ENCODE results near the gene CROCC2. TPM values are rescaled to one million over a fixed set of nuclear protein-coding genes. Genes with fewer than 3 reads are reported as not detected.

The CROCC2 gene
- total RNA-seq, 1 donor from 2014 or later, result not detected

- DNase-seq (ENCODE audit: missing footprints) (peak; percentile 96), ATAC-seq (peak; percentile 91)
- intact Hi-C loops (cut with DNase I), result no loop called here
These were observed 91.9 kb downstream of the CROCC2 start, which contains the start of gene SNED1 for GRCh38 chr2:240997856-240998705. SNED1 (plus strand) TSS chr2:240998618; CDS start chr2:240998838, 220 bp downstream.

GRCh38 chr2:240998706-240998994 is 92.5 kb downstream of the CROCC2 start:
- ATAC-seq (no peak), DNase-seq (ENCODE audit: missing footprints) (no peak)
- intact Hi-C loops (cut with DNase I), result no loop called here

- DNase-seq (ENCODE audit: missing footprints), result peak; percentile 79
- no peak for ATAC-seq
- intact Hi-C loops (cut with DNase I), result no loop called here
These were observed 93.1 kb downstream of the CROCC2 start for GRCh38 chr2:240998995-240999791.

- DNase-seq (ENCODE audit: missing footprints) (peak; percentile 35), ATAC-seq (no peak)
- intact Hi-C loops (cut with DNase I), result no loop called here
These were observed 93.9 kb downstream of the CROCC2 start for GRCh38 chr2:240999873-241000541.

- DNase-seq (ENCODE audit: missing footprints), result peak; percentile 33
- intact Hi-C loops (cut with DNase I), result no loop called here
These were observed 94.7 kb downstream of the CROCC2 start for GRCh38 chr2:241000831-241001321.

GRCh38 chr2:241001413-241002274 is 95.5 kb downstream of the CROCC2 start:
- DNase-seq (ENCODE audit: missing footprints) (peak; percentile 66), ATAC-seq (no peak)
- intact Hi-C loops (cut with DNase I), result no loop called here

More at GRCh38 chr2:241000831-241001321, 94.7 kb downstream of the CROCC2 start:
- no peak for ATAC-seq

GRCh38 chr2:241002275-241003046 is 96.3 kb downstream of the CROCC2 start:
- intact Hi-C loops (cut with DNase I), result no loop called here
- ATAC-seq (no peak), DNase-seq (ENCODE audit: missing footprints) (peak; percentile 45)

- DNase-seq (ENCODE audit: missing footprints) (peak; percentile 42), ATAC-seq (no peak)
- intact Hi-C loops (cut with DNase I), result no loop called here
These were observed 96.9 kb downstream of the CROCC2 start for GRCh38 chr2:241003047-241003360.

GRCh38 chr2:241003369-241003768 is 97.2 kb downstream of the CROCC2 start:
- DNase-seq (ENCODE audit: missing footprints) (peak; percentile 14), ATAC-seq (no peak)
- intact Hi-C loops (cut with DNase I), result no loop called here

GRCh38 chr2:241003830-241004564 is 97.9 kb downstream of the CROCC2 start:
- no peak for DNase-seq (ENCODE audit: missing footprints)
- no peak for ATAC-seq
- intact Hi-C loops (cut with DNase I), result no loop called here

- intact Hi-C loops (cut with DNase I), result no loop called here
- DNase-seq (ENCODE audit: missing footprints), result no peak
- no peak for ATAC-seq
These were observed 99.4 kb downstream of the CROCC2 start for GRCh38 chr2:241005569-241005968.

- DNase-seq (ENCODE audit: missing footprints) (no peak), ATAC-seq (no peak)
- intact Hi-C loops (cut with DNase I), result no loop called here
These were observed 100.3 kb downstream of the CROCC2 start for GRCh38 chr2:241006412-241006811.

- DNase-seq (ENCODE audit: missing footprints) (peak; percentile 15), ATAC-seq (no peak)
- intact Hi-C loops (cut with DNase I), result no loop called here
These were observed 101.0 kb downstream of the CROCC2 start for GRCh38 chr2:241007111-241007510.

- ATAC-seq, result peak; percentile 75
- intact Hi-C loops (cut with DNase I), result no loop called here
- DNase-seq (ENCODE audit: missing footprints), result peak; percentile 51
These were observed 102.0 kb downstream of the CROCC2 start for GRCh38 chr2:241007880-241008710.

GRCh38 chr2:241008711-241009121 is 102.6 kb downstream of the CROCC2 start:
- intact Hi-C loops (cut with DNase I), result no loop called here
- peak; percentile 7 for DNase-seq (ENCODE audit: missing footprints)
- ATAC-seq, result no peak

GRCh38 chr2:241009191-241009590 is 103.1 kb downstream of the CROCC2 start:
- peak; percentile 49 for DNase-seq (ENCODE audit: missing footprints)
- ATAC-seq, result peak; percentile 17
- intact Hi-C loops (cut with DNase I), result no loop called here

Data from Right ventricle myocardium inferior (tissue), 1 donor.